KG1 (cell line): ENCODE results near the gene PTPN5.

Experiments
- DNase-seq: peaks from one replicate; lab custom pipeline; 2025; lab: John Stamatoyannopoulos, UW

Gene PTPN5

DNA sequence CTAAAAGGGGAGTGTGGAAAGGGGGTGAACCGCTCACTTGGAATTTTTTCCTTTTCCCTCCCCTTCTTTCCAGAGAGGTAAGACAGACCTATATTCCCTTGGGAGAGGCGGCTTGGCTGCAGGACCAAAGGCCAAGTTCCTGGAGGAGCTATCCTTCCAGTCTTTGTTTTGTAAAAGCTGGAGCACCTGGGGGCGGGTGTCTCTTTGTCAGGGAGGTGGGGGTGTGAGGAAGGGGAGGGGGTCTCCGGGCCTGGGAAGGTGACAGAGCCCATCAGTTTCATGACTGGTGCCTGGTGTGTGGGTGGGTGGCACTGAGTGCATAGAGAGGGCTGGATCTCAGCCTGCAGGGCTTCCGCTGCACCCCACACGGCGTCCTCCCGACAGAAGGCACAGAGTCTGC lies 18.5 kb downstream of the PTPN5 start:
- DNase-seq: no peak

DNA sequence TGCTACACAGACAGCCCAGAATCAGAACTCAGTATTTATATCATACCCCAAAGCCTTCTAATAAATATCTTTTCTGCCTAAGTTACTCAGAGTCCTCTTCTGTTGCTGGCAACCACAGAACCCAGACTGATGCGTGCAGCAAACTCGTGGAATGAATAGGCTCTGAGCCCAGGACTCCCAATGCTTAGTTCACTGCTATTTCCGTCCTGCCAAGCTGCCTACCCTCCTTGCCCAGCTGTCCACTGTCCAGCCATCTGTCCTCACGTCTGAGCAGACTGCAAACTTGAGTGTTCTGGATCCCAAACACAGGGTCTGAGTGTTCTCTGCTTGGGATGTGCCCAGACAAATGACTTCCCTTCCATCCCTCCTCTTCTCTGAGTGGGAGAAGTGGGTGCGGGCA lies 19.4 kb downstream of the PTPN5 start:
- DNase-seq: no peak

DNA sequence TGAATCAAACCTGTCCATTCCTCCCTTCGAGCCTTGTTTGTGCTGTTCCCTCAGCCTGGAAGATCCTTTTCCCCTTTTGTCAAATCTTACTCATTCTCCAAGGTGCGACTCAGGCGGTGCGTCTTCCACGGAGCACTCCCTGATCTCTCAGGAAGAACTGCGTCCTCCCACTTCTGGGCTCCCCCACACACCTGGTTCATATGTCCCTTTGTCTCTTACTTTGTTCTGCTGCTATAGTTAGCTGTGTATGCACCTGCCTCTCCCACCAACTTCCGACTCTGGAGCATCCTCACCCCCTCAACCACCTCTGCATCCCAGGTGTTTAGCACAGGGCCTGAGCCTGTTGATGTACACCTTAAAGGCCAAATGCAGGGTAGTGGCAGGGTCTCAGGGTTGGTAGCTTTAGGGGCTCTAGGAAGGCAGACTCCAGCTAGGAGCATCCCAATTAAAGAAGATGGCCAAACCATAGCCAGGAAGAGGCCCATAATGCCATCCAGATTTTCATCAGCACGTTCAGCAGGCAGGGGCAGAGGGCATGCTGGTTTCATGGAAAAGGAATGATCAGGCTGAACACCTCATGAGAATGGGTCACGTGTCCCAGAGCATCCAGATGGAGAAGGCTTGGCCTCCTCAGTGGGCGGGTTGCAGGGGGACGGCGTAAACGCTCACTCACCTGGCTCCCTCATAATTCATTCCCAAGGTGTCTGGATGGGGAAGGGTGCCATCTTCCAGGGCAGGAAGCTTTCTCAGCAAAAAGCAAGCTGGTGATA lies 20.1 kb downstream of the PTPN5 start:
- no peak for DNase-seq

DNA sequence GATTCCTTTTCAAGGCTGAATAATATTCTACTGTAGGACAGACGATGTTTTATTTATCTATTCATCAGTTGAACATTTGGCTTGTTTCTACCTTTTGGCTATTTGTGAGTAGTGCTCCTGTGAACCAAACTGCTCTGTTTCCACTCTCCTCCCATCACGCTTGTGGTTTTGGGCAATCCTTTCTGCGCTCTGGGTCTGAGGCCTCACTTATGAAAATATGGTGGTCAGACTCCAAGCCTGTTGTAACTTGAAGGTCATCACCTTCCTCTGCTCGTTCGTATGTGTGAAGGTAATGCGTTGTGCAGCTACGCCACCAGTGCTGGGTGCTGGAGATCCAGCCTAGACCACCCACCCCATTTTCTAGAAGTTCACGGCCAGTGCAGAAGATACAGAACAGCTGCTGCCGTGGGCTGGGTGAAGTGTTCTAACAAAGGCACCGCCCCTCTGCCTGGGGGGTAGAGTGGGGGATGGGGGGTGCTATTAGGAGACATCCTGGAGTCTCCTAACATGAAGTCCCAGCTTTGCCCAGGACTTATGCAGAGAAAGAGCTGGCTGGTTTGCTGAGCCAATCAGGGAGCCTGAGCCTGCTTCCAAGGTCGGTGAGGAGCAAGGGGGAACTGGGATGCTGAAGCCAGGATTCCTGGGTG lies 21.0 kb downstream of the PTPN5 start:
- DNase-seq: no peak

DNA sequence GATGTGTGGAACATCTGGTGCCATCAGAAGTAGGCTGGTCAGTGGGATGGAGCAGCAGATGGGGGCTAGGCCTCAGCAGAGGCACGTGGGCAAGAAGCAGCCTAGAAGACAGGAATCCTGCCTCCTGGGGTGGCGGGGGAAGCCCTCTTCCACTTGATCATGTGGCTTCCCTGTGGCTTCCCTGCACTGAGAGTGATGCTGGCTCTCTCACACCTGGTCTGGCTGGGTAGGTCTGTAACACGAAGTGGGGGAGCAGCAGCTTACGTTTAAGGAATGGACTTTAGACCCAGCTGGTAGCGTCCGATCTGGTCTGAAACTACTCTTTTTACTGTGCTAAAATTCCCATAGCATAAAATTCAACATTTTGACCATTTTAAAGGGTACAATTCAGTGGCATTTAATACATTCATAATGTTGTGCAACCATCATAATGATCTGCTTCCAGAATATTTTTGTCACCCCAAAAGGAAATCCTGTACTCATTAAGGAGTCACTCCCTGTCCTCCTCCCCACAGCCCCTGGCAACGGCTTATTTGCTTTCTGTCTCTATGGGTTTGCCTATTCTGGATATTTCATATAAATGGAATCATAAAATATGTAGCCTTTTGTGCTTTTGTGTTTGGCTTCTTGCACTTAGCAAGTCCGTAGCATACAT lies 21.7 kb downstream of the PTPN5 start:
- no peak for DNase-seq

DNA sequence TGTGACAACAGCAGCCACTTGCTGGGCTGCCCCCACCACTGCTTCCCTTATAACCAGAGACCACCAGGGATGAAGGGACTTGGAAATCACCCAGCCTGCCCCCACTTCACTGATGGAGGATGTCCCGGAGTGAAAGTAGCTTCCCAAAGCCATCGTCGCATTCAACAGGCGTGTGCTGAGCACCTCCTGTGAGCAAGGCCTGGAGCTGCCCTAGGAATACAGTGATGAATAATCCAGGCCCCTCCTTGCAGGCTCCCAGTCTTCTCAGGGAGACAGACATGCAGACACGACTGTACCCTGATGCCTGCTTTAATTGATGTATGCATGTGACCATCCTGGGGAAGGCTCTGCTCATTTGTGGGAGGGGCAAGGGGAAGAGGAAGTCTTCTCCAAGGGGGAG lies 22.6 kb downstream of the PTPN5 start:
- no peak for DNase-seq

DNA sequence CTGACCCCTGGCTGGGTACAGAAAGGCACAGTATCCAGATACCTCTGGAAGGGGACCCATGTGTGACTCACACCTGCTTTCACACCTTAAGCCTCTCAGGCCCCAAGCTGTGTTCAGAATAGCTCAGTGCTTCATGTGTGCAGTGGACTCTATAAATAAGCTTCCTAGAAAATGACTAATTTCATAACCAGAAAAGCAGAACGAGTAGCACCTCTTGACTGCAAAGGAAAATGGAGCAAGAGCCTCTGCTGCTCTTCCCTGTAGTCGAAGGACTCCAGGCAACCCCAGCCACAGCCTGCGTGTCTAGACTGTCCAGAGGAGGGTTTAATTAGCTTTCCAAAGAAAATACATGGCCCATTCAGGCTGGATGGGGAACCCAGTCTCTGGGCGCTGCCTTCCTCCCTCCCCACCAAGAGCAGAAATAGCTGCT lies 23.1 kb downstream of the PTPN5 start:
- DNase-seq: no peak

DNA sequence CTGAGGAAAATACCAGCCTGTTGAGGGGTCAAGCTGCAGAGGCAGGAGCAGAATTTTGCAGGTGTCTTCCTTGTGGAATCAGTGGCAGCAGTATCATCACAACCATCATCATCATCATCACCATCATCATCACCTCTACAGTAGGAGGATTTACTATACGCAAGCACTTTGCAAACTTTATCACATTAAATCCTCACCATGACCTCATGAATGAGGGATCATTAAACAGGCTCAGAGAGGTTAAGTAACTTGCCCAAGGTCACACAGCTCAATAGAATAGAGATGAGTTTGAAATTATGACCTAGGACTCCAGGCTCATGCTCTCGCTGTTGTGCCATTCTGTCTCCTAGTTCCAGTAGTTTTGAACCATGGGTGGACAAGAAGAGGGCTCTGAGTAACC lies 25.6 kb downstream of the PTPN5 start:
- DNase-seq: no peak

DNA sequence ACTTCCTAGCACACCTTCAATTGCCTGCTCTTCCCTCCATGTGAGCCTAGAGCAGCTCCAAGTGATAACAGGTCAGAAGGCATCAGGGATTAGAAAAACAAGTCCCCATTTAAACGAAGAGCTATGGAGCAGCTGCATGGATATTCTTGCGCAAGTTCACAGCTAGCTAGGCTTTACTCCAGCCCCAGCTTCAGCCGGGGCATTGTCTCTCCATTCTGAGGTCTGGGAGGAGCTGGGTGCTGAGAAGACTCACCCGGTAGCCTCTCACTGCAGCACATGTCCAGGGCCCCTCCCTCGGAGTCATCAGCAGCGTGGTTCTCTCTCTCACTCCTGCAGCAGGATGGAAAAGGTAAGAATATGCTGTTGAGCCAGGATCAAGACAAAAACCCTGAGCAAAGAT lies 26.0 kb downstream of the PTPN5 start:
- DNase-seq: no peak

DNA sequence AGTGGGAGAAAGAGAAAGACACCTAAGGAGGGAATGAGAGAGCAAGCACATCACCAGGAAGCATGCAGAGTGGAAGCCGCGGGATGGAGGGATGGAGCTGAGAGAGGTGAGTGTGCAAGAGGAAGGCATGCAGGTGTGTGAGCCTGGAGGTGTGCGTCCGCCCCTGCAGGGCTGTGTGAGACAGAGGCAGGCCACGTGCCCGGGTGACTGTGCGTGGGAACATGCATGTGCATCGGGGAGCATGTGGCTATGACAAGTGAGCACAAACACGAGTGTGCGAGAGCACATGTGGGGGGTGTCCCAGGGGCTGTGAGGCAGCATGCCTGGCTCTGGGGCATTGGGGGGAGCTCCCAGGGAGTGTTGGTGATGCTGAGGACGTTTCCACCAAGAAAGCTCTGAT lies 29.9 kb downstream of the PTPN5 start:
- no peak for DNase-seq

DNA sequence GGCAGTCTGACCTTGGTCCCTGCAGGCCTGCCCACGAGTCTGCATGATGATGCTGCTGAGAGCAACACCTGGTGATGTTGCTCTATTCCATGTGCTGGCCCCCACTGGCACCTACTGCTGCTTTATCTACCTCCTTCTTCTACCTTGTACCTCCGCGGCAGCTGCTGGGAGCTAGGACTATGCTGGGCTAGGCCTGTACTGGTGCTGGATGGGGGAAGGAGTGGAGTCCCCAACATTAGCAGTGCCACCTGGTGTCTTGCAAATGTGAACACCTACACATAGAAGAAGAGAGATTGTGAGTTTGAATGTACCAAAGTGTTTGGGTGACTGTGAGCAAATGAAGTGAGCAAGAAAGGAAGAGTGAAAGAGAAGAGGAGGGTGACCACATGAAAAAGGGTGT lies 30.5 kb downstream of the PTPN5 start:
- no peak for DNase-seq

DNA sequence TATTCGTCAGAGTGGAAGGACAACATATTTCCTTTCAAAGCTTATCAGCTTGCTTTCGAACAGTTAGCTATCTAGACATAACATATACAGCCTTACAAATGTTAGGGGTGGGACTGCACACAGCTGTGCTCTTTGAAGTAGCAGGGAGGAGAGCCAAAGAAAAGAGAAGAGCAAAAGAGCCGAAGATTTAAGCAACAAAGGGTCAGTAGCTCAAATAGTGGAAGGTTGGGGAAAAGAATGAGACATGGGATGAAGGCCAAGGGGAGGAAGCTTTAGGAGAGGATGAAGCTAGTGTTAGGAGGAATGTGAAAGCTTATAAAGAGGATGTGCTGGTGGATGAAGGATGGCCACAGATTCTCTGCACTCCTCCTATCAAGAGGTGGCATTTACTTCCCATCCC lies 33.8 kb downstream of the PTPN5 start:
- DNase-seq: no peak

DNA sequence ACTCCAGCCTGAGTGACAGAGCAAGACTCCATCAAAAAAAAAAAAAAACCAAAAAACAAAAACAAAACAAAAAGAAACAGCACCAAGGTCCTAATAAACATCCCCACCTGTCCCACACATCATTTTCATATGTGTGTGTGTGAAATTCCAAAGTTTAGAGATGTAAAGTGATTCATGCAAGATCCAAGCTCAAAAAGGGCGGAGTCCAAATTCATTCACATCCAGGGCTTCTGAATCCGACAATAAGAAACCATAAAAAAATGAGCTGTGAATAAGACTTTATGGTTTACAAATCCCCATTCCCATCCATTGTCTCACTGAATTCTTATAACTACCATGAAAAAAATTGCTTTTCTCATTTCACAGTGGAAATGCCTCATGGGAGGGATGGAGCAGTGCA lies 34.7 kb downstream of the PTPN5 start:
- no peak for DNase-seq

DNA sequence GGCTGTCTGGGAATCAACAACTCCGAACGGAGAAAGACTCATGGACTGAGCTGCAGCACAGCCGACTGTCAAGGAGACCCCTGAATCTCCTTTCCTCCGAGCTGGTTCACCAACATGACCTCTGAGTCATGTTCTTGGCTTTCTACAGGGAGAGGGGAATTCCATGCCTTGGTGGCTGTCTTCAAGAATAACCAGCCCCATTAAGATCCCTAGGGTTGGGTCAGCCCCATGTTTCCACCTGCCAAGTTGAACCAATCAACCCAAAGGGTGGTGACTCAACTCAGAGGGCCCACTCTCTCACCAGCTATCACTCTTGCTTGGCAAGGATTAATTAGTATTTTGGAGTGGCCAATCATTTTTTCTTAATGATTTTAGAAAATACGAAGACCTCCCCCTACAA lies 37.3 kb downstream of the PTPN5 start:
- DNase-seq: no peak

DNA sequence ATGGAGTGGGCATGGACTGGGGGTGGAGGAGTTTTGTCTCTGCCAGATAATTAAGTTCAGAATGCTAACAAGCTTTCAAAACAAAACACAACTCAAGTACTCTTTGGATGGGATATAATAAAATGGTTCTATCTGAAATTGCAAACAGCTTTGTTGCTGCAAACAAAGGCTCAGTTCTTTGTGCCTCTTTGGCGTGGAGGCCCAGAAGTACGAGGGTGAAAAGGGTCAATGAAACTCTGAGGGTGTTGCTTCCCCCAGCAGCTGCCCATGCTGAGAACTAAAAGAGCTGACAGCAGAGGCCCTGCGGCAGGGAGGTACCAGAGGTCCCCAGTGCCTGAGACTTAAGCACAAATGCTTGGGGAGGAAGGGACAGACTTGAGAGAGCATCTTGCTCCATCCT lies 39.1 kb downstream of the PTPN5 start:
- DNase-seq: no peak

DNA sequence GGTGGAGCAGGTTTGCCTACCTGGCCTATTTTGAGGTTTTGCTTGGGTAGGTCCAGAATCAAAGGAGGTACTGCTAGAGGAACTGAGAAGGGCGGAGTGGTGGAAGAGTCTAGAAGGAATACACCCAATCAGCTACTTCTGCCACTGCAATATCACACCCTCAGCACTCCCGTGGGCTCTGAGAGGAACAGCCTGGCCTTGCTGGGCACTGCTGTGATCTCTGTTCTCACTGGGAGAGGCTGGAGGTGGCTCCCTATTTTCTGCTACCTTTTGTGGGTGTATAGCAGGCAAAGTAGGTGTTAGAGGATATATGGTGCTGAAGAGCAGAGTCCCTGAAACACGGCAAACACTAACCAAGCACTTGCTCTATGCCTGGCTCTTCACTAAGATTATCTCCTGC lies 40.7 kb downstream of the PTPN5 start:
- no peak for DNase-seq

DNA sequence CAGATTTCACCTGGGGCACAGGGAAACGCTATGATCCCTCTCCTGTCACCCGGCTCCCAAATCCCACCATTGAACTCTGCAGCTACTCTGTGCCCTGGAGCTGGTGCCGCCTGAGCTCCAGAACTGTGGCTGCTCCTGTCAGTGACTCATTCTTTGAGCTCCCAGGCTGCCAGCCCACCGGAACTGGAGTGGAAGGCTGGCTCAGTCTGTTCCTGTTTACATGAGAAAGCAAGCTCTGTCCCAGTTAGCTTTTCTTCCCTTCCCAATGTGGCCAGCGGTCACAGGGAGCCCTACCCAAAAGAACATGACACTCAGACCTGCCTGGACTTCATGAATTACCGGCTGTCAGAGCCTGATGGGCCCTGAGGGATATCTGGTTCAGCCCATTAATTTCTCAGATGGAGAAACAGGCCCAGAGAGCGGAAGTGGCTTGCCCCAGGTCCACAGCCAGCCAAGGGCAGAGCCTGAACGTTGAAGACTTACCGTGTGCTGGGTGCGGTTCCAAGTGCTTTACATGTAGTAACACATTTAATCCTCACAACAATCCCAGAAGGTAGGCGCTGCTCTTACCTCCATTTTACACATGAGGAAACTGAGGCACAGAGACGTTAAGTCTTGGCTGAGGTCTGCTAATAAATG lies 41.8 kb downstream of the PTPN5 start:
- no peak for DNase-seq

DNA sequence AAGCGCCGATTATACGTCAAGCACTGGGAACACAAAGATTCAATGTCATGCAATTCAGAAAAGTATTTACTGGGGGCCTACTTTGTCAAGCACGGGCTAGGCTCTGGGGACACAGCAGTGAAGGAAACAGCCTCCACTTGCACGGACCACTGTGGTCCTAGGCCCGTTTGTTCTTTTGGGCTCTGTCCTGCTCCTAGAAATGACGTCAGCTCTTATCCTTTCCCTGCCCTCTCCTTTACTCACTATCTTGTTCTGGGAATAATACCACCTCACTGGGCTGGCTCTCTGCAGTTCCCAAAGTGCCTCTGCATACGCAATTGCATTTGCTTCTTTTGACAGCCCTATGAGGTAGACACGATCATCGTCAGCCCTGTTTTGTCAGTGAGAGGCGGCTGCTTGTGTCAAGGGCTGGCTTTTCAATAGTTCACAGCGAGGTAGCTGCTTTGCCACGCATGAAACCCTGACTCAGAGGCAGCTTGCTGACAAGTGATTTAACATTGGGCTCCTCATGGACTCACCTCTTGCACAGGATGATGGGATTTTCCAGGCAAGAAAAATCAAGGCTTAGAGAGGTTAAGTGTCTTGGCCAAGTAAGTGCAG lies 42.7 kb downstream of the PTPN5 start:
- DNase-seq: no peak

DNA sequence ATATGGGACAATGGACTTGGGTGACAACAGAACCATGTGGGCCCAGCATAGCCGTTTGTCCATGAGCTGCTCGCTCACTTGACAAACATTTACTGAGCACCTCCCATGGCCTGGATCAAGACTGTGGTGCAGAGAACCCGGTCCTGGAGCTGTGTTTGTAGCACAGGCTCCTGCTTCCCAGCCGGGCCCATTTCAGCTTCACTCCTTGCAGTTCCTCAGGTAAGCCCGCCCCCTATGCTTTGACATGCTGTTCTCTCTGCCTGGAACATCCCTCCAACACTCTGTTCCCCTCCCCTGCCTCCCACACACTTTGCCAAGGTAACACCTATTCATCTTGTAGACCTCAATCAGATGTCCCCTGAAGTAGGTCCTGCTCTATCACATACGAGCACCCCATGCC lies 46.3 kb downstream of the PTPN5 start:
- DNase-seq: no peak

DNA sequence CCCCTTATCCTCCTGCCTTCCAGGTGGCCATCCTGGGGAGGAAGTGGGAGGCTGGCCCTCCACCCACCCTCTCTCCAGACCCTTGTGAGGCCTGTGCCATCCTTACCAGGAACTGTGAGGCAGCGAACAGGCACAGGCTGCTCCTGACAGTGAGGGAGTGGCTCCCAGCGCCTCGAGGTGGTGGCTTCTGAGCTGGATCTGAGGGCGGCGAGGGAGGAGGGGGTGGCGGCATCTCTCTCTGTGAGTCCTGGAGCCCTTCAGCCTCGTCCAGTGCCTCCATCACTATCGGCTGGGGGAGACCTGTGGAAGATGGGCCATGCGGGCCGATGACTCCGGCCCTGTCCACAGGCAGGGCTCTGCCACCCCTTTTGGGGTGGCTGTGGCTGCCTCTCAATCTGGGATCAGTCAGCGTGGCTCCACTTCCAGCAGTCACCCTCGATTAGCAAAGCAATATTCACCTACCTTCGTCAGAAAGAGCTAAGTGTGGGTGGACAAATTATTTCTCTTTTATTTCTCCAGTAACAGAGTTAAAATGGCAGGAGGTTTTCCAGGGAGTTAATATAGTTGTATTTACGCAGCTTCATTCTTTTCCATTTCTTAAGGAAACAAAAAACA lies 47.6 kb downstream of the PTPN5 start:
- DNase-seq: no peak

DNA sequence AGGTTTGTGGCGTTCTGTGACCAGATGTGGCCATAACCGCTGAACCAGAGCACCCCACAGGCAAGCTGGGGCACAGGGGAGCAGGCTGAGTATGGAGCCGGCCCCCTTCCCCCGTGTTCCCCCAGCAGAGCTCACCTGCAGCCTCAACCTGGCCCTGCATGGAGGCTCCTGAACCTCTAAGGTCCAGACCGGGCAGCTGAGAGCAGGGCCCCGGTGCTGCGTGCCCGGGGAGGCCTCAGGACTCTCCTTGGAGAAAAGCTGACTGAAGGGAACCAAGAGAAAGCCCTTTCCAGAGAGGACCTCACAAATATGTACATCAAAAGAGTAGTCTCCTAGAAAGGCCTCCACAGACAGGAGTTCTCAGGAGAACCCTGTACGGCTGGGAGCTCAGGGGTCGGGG lies 48.2 kb downstream of the PTPN5 start:
- no peak for DNase-seq

DNA sequence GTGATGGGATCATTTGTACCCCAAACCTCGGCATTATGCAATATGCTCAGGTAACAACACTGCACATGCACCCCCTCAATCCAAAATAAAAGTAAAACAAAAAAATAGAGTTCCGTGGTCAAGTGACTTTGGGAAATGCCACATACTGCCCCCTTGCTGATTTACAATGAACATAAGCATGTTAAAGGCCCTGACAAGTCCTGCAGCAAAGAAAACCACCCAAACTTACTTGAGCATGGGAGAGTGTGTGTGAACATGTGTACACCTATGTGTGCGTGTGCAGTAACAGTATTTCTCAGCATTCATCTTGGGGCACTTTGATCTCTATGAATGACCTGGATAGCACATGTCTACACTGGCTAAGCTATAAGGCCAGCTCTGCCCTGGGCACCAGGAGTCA lies 49.8 kb downstream of the PTPN5 start:
- DNase-seq: no peak
